Activated CD4-positive, alpha-beta T cell treated with anti-CD3 and anti-CD28 coated beads for 36 hours (primary cell): Measurements from ENCODE around the gene ANKDD1A. TPM values are rescaled to one million over a fixed set of nuclear protein-coding genes. Genes with fewer than 3 reads are reported as not detected.

Source experiments
- ATAC-seq: fragments of 200-7000 bp; cut with Tn5 transposase; one replicate; pipeline ENCODE4 v1.10.0; 2021; ENCODE audit warnings: mild to moderate bottlenecking, moderate library complexity
- CTCF ChIA-PET: fragments of 350-600 bp; sonication (Branson Sonifier 250); formaldehyde crosslinking; loops from one replicate; lab custom pipeline; 2021; ENCODE audit warnings: antibody characterized with exemption; lab: Charles Lee
- POLR2A ChIA-PET: fragments of 350-600 bp; sonication (Branson Sonifier 250); formaldehyde crosslinking; loops from one replicate; lab custom pipeline; 2021; ENCODE audit warnings: antibody characterized with exemption, inconsistent platforms; lab: Charles Lee
- DNase-seq: peaks from one replicate; pipeline ENCODE4 v3.0.0-alpha.2; 2020
- H3K27ac Mint-ChIP-seq: one replicate; pipeline ENCODE4 v1.8.0; 2021; ENCODE audit warnings: mixed read lengths
- H3K27me3 Mint-ChIP-seq: one replicate; pipeline ENCODE4 v1.8.0; 2021; ENCODE audit warnings: mixed read lengths
- H3K36me3 Mint-ChIP-seq: one replicate; pipeline ENCODE4 v1.8.0; 2021; ENCODE audit warnings: low read depth, mixed read lengths
- H3K4me1 Mint-ChIP-seq: one replicate; pipeline ENCODE4 v1.8.0; 2021; ENCODE audit warnings: mixed read lengths
- H3K4me3 Mint-ChIP-seq: one replicate; pipeline ENCODE4 v1.8.0; 2021; ENCODE audit warnings: mild to moderate bottlenecking, moderate library complexity, mixed read lengths
- H3K9me3 Mint-ChIP-seq: one replicate; pipeline ENCODE4 v1.8.0; 2021; ENCODE audit warnings: low read depth, mixed read lengths
- intact Hi-C, 2 experiments: fragments of 100-400 bp; cut with DNase I in 1 of 2; cut with micrococcal nuclease in 1 of 2; formaldehyde crosslinking; loops; one replicate each; pipeline versions ENCODE4 v1.14.2 to v1.15.1; 2022 to 2024; cut with DNase I, micrococcal nuclease
- total RNA-seq, 2 experiments: library from RNA; stranded (reverse); gene quantifications; one replicate each; pipeline ENCODE4 v1.2.3, GENCODE V29; 2021

The ANKDD1A gene
- total RNA-seq, 2 experiments from 2014 or later, result 0.81 to 1.0 TPM

DNA sequence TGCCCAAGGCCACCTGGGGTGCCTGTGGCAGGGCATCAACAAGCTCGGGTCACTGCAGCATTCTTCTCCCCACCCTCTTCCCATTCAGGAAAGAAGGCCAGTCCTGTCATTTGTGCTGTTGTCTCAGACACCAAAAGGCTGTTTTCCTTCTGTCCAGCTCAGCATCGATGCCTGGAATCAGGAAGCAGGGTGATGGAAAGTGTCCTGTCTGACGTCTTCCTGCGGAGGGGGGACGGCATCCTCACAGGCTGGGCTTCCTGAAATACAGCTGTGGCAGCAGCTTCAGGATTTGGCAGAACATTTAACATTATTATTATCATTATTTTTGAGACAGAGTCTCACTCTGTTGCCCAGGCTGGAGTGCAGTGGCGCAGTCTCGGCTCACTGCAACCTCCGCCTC, 33.0 kb upstream of the ANKDD1A start:
- H3K27ac Mint-ChIP-seq, result no peak overlapping the region
- peaks cover 29% of the 10 kb centered on the region for H3K4me1 Mint-ChIP-seq
- ChIA-PET POLR2A (interaction anchor here (0.5 kb wide), 1 partner anchor 147 kb away, joined by 3 read pairs; no protein-coding TSS in a partner anchor), CTCF (interaction anchor here (0.7 to 1.1 kb wide), 3 partner anchors 11 to 29 kb away, joined by 3 read pairs; no protein-coding TSS in a partner anchor)
- intact Hi-C loops, result no loop called here
- ATAC-seq (no peak), DNase-seq (no peak)
- no peaks in the 10 kb centered on the region for H3K36me3 Mint-ChIP-seq
- H3K4me3 Mint-ChIP-seq, result no peak overlapping the region
- H3K27me3 Mint-ChIP-seq, result no peaks in the 10 kb centered on the region
- no peaks in the 10 kb centered on the region for H3K9me3 Mint-ChIP-seq

DNA sequence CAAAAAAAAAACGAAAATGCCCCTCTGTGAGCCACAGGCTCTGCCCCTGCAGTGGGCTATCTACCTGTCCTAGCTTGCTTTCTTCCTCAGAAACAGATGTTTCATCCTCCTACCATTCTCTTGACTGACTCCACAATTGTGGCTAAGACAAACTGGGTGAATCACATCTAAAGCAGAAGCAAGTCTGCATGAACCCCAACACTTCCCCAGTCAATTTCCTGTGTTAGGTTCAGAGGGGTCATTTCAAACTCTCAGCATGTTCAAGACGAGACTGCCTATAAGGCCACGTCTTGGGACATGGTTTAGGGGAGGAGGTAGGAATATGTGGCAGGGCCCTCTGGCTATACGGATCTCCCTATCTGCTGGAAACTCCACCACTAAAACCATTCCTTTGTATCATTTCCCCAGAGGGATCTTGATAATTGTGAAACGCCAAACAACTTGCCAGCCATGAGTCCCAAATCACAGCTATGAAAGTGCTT, 28.6 kb upstream of the ANKDD1A start:
- H3K27ac Mint-ChIP-seq, result peak overlapping the region; percentile 92
- peak; percentile 89 for ATAC-seq
- H3K4me3 Mint-ChIP-seq, result peak overlapping the region; percentile 13
- peak; percentile 48 for DNase-seq
- CTCF ChIA-PET, result interaction anchor here (0.5 to 4.3 kb wide), 8 partner anchors 9 to 652 kb away, joined by 3 to 32 read pairs (median 4); no protein-coding TSS in a partner anchor
- POLR2A ChIA-PET, result interaction anchor here (0.6 to 3.0 kb wide), 5 partner anchors 10 to 1433 kb away, joined by 3 to 45 read pairs (median 4); no protein-coding TSS in a partner anchor
- intact Hi-C loops, result loop anchor here in 1 of 2 experiments (1.0 kb wide), 2 partner anchors 22 to 42 kb away; partner anchors contain the start of gene PLEKHO2
- peaks cover 32% of the 10 kb centered on the region for H3K4me1 Mint-ChIP-seq
- H3K9me3 Mint-ChIP-seq, result no peaks in the 10 kb centered on the region
- no peaks in the 10 kb centered on the region for H3K36me3 Mint-ChIP-seq
- H3K27me3 Mint-ChIP-seq, result no peaks in the 10 kb centered on the region

DNA sequence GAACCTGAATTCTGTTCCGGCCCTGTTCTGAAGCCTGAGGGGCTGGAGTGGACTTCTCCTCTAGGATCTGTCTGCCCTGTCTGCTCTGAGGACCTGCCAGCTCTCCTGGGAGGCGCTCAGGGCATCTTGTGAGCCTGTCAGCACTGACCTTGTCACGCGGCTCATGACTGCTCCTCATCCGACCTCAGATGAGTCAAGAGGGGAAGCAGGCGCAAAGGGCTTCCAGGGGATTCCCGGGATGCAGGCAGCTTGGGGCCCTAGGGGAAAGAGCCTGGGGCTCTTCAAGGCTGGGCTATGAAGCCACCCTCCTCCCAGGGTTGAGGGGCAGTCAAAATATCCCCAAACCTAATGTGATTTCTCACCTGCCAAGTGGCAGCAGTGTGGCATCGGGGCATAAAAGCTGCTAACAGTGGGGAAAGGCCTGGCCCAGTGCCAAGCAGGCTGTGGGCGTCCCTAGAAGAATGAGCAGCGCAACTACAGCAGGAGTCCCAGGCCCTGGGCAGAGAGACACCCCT, 27.6 kb upstream of the ANKDD1A start:
- ATAC-seq (peak; percentile 76), DNase-seq (peak; percentile 89)
- Mint-ChIP-seq H3K36me3 (no peaks in the 10 kb centered on the region), H3K4me3 (peak overlapping the region; percentile 13), H3K27me3 (no peaks in the 10 kb centered on the region), H3K27ac (peak overlapping the region; percentile 92), H3K4me1 (peaks cover 32% of the 10 kb centered on the region), H3K9me3 (no peaks in the 10 kb centered on the region)
- ChIA-PET POLR2A (interaction anchor here (1.4 to 3.0 kb wide), 3 partner anchors 9 to 28 kb away, joined by 3 to 45 read pairs (median 3); no protein-coding TSS in a partner anchor), CTCF (interaction anchor here (0.6 to 4.3 kb wide), 3 partner anchors 9 to 155 kb away, joined by 3 to 32 read pairs (median 3); no protein-coding TSS in a partner anchor)
- intact Hi-C loops, result loop anchor here (1.0 kb wide), 3 partner anchors 8 to 43 kb away; partner anchors contain the start of gene PLEKHO2 (in 1 of the 2)

DNA sequence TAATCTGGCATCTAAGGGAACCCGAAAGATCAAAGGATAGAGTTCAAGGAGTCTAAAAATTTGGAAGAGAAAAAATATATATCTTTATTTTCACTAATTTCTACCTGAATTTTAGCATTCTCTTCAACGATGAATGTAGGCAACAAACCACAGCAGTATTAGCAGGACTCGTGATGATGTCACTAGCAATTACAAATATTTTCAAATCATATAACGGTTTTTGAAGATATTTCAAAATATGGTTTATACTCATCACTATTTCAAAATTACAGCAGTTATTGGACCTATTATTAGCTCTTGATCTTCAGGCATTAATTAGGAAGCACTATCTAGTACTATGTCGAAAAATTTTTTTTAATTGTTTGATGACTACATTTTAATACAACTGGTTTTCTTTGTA, 27.0 kb upstream of the ANKDD1A start:
- DNase-seq (no peak), ATAC-seq (no peak)
- peak overlapping the region; percentile 37 for H3K27ac Mint-ChIP-seq
- intact Hi-C loops, result loop anchor here (1.0 kb wide), 1 partner anchor 8 kb away; no protein-coding TSS in a partner anchor
- no peaks in the 10 kb centered on the region for H3K27me3 Mint-ChIP-seq
- no peaks in the 10 kb centered on the region for H3K9me3 Mint-ChIP-seq
- CTCF ChIA-PET, result interaction anchor here (4.3 kb wide), 1 partner anchor 9 kb away, joined by 32 read pairs; no protein-coding TSS in a partner anchor
- no peaks in the 10 kb centered on the region for H3K36me3 Mint-ChIP-seq
- no peak overlapping the region for H3K4me3 Mint-ChIP-seq
- POLR2A ChIA-PET, result interaction anchor here (3.0 kb wide), 1 partner anchor 8 kb away, joined by 45 read pairs; no protein-coding TSS in a partner anchor
- peaks cover 32% of the 10 kb centered on the region for H3K4me1 Mint-ChIP-seq

DNA sequence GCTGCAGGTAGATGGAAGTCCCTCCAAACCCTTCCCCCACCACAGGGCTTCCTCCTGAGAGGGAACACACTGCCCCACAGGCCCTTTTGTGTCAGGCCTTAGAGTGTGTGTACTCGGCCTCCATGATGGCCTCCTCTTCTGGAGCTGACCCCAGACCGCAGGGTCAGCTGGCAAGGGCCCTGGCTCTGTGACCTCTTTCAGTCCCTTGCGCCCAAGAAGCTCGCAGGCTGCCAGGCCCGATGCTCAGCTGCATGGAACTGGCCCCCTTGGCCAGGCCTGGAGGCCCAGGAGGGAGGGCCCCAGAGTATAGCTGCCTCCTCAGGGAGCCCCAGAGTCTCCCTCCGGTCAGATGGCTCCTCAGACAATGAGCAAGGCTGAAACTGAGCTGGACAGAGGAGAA, 23.4 kb upstream of the ANKDD1A start:
- peaks cover 40% of the 10 kb centered on the region for H3K4me1 Mint-ChIP-seq
- no peaks in the 10 kb centered on the region for H3K36me3 Mint-ChIP-seq
- H3K9me3 Mint-ChIP-seq, result no peaks in the 10 kb centered on the region
- H3K27ac Mint-ChIP-seq, result no peak overlapping the region
- DNase-seq (no peak), ATAC-seq (no peak)
- POLR2A ChIA-PET, result interaction anchor here (0.6 kb wide), 1 partner anchor 140 kb away, joined by 3 read pairs; no protein-coding TSS in a partner anchor
- CTCF ChIA-PET, result interaction anchor here (1.0 to 1.4 kb wide), 2 partner anchors 11 to 53 kb away, joined by 3 to 4 read pairs; no protein-coding TSS in a partner anchor
- no peaks in the 10 kb centered on the region for H3K27me3 Mint-ChIP-seq
- no peak overlapping the region for H3K4me3 Mint-ChIP-seq
- intact Hi-C loops, result no loop called here

DNA sequence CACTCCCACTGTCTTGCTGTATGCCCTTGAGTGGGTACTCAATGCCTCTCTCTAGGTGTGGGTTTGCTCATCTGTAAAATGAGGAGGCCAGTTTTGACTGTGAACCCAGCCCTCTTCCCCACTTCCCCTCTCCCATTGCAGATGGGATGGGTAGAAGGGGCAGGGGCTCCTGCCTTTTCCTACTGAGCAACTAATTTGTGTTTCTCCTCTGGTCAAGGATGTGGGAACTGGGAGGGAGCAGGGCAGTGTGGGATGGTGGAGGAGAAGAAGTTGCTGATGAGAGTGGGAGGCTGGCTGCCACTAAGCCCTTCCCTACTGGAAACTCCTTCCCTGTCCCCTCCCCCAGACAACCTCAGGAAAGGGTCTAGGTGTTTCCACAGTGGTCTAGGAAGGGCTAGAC, 20.1 kb upstream of the ANKDD1A start:
- Mint-ChIP-seq H3K27ac (peak overlapping the region; percentile 93), H3K27me3 (no peaks in the 10 kb centered on the region), H3K4me3 (no peak overlapping the region), H3K9me3 (no peaks in the 10 kb centered on the region), H3K4me1 (peaks cover 53% of the 10 kb centered on the region), H3K36me3 (no peaks in the 10 kb centered on the region)
- DNase-seq (no peak), ATAC-seq (no peak)
- CTCF ChIA-PET, result interaction anchor here (1.3 kb wide), 1 partner anchor 13 kb away, joined by 3 read pairs; no protein-coding TSS in a partner anchor
- POLR2A ChIA-PET, result interaction anchor here (0.9 to 4.2 kb wide), 2 partner anchors 8 to 900 kb away, joined by 3 to 45 read pairs; no protein-coding TSS in a partner anchor
- intact Hi-C loops, result loop anchor here (5.0 to 10.0 kb wide), 4 partner anchors 411 to 1699 kb away; partner anchors contain the start of genes DENND4A (in 1 of the 2) and RNU5B-1 (in 1 of the 2)

DNA sequence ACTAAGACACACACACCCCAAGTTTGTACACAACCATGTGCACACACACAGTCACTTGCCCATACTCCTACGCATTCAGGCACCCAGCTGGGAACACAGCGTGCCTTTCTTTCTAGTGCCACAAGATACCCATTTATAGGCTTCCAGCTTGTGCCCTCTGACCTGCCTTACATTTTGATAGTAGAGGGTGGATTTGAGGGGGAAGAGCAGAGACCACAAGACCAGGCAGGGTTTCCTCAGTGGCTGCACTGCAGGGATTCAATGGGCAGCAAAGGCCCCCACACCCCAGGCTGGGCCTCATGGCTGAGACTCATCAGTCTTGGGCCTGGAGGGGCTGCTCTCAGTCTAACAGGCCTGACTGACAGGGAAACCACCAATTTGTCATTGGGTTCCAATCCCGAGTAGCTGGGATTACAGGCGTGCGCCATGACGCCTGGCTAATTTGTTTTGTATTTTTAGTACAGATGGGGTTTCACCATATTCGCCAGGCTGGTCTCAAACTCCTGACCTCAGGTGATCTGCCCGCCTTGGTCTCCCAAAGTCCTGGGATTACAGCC, 18.8 kb upstream of the ANKDD1A start:
- Mint-ChIP-seq H3K4me1 (peaks cover 54% of the 10 kb centered on the region), H3K4me3 (peak overlapping the region; percentile 94), H3K9me3 (no peaks in the 10 kb centered on the region), H3K27ac (peak overlapping the region; percentile 93), H3K36me3 (no peaks in the 10 kb centered on the region), H3K27me3 (no peaks in the 10 kb centered on the region)
- ATAC-seq (peak; percentile 16), DNase-seq (peak; percentile 75)
- intact Hi-C loops, result loop anchor here (1.0 to 10.0 kb wide), 10 partner anchors 9 to 1701 kb away; partner anchors contain the start of genes RNU5B-1 (in 2 of the 2), CLPX (in 1 of the 2), DENND4A (in 1 of the 2) and PIF1 (in 1 of the 2)
- CTCF ChIA-PET, result interaction anchor here (0.5 to 3.5 kb wide), 7 partner anchors 10 to 281 kb away, joined by 3 to 32 read pairs (median 10); partner anchors contain the start of gene PLEKHO2
- POLR2A ChIA-PET, result interaction anchor here (0.6 to 4.2 kb wide), 7 partner anchors 10 to 407 kb away, joined by 3 to 45 read pairs (median 5); no protein-coding TSS in a partner anchor

DNA sequence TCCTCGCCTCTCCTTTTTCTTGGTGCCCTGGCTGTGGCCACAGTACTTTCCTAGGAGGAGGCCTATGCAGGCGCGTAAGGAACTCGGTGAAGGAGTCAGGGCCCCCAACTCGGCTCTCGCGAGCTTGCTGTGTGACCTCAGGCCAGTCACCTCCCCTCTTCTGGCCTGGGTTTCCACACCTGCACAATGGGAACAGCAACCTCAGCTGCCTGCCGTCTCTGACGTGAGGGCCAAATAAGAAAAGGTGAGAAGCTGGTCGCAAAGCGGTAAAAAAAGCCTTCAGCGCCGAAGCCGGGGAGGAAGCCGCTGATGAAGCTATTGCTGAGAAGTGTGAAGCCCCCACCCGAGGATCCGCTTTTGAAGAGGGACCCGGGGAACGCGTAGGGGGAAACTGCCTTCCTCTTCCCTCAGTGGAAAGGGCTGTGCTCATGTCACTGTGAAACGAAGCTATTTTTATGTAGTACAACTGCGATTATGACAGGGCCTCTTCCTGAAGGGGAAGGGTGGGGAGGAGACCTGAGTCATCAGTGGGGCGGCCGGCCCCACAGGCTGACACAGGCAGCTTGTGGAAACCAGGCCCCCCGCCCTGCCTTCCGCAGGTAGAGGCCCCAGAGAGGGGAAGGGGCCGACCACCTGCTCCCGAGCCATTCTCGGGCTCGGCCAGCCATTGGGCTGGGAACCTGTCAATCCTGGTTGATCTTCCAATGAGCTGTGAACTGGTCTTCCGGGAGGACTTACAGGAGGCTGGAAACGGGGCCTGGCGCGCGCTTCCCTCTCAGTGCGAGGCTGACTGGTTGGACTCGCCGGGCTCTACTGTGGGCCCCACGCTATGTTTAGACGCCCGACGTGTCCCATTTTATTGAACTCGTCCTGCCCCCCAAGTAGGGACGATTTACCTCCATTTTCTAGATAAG, 18.0 kb upstream of the ANKDD1A start:
- Mint-ChIP-seq H3K4me1 (peaks cover 54% of the 10 kb centered on the region), H3K9me3 (no peaks in the 10 kb centered on the region), H3K27me3 (no peaks in the 10 kb centered on the region), H3K36me3 (no peaks in the 10 kb centered on the region), H3K4me3 (peak overlapping the region; percentile 94), H3K27ac (peak overlapping the region; percentile 93)
- DNase-seq, result peak; percentile 99
- ATAC-seq, result peak; percentile 84
- CTCF ChIA-PET, result interaction anchor here (0.6 to 3.5 kb wide), 11 partner anchors 9 to 404 kb away, joined by 3 to 32 read pairs (median 6); partner anchors contain the start of genes PIF1 and PLEKHO2
- POLR2A ChIA-PET, result interaction anchor here (0.6 to 4.2 kb wide), 21 partner anchors 11 to 800 kb away, joined by 3 to 45 read pairs (median 4); partner anchors contain the start of genes CIAO2A, PARP16, RNU5B-1 and SPG21
- intact Hi-C loops, result loop anchor here (1.0 to 10.0 kb wide), 18 partner anchors 9 to 1701 kb away; partner anchors contain the start of genes PIF1 (in 2 of the 2), RNU5B-1 (in 2 of the 2), CLPX (in 1 of the 2) and CSNK1G1 (in 1 of the 2)

DNA sequence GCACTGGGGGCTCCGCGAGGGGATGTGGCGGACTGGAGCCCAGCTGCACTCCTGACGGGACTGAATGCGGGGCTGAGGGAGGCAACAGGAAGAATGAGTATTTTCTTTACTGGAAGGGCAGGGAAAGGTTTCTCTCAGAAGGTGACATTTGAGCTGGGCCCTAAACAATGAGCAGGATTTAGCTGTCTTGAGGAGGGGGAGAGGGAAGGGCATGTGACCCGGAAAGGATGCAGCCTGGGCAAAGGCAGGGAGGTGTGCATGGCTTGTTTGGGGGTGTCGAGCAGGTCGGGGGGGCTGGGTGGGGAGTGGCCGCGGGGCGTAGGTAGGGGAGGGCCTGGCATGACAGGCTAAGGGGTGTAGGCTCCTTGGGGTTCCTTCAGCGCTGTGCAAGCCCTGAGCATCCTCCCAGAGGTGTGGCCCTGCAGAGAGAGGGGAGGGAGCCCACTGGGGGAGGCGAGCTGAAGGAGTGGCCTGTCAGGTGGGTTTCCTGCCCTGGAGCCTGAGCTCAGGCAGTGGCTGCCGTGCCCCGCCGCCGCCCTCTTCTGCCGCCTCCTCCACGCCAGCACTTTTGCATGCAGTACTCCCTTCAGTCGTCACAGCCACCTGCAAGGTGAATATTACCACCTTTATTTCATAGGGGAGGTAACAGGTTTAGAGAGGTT, 17.2 kb upstream of the ANKDD1A start:
- peak overlapping the region; percentile 93 for H3K27ac Mint-ChIP-seq
- ATAC-seq (peak; percentile 44), DNase-seq (peak; percentile 86)
- H3K36me3 Mint-ChIP-seq, result peaks cover 2% of the 10 kb centered on the region
- no peaks in the 10 kb centered on the region for H3K27me3 Mint-ChIP-seq
- H3K9me3 Mint-ChIP-seq, result no peaks in the 10 kb centered on the region
- peak overlapping the region; percentile 94 for H3K4me3 Mint-ChIP-seq
- intact Hi-C loops, result loop anchor here (1.0 to 10.0 kb wide), 15 partner anchors 8 to 1702 kb away; partner anchors contain the start of genes CSNK1G1 (in 1 of the 2), DENND4A (in 1 of the 2), MTFMT (in 1 of the 2) and PIF1 (in 1 of the 2)
- POLR2A ChIA-PET, result interaction anchor here (0.6 to 4.2 kb wide), 19 partner anchors 11 to 801 kb away, joined by 3 to 45 read pairs (median 4); partner anchors contain the start of genes ANKDD1A, CIAO2A, PARP16 and RNU5B-1
- peaks cover 54% of the 10 kb centered on the region for H3K4me1 Mint-ChIP-seq
- CTCF ChIA-PET, result interaction anchor here (0.6 to 3.5 kb wide), 11 partner anchors 11 to 404 kb away, joined by 3 to 32 read pairs (median 7); partner anchors contain the start of genes PIF1 and PLEKHO2
